HL-60 (cell line): ENCODE data around the gene LRRC25.

Experiments
- GABPA ChIP-seq: IDR thresholded peaks from 2 replicates; pipeline ENCODE4 v1.6.1; 2012; ENCODE audit warnings: low read depth
- POLR2AphosphoS5 ChIP-seq: IDR thresholded peaks from 2 replicates; pipeline ENCODE4 v1.6.1; 2012; ENCODE audit warnings: low read depth
- SPI1 ChIP-seq: IDR thresholded peaks from 2 replicates; pipeline ENCODE4 v1.6.1; 2012; ENCODE audit warnings: low read depth, mild to moderate bottlenecking, borderline replicate concordance
- TF ChIP-seq, protein P1 (sequence below): IDR thresholded peaks from one replicate; pipeline ENCODE4 v1.5.1; 2011; ENCODE audit warnings: low read length, control low read depth, inconsistent platforms; ENCODE audit not compliant: insufficient read depth
- TF ChIP-seq, protein P2 (sequence below): IDR thresholded peaks from 2 replicates; pipeline ENCODE4 v1.6.1; 2012; ENCODE audit warnings: low read depth; ENCODE audit not compliant: insufficient replicate concordance

DNA sequence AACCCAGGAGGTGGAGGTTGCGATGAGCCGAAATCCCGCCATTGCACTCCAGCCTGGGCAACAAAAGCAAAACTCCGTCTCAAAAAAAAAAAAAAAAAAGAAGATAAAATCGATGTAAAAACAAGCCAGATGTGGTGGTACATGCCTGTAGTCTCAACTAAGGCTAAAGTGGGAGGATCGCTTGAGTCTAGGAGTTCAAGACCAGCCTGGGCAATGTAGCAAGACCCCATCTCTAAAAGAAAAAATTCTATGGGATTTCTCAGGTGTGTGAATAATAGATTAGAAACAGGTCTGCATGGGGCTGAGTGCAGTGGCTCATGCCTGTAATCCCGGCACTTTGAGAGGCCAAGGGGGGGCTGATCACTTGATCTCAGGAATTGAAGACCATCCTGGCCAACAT, 45.9 kb downstream of the LRRC25 start:
- TF ChIP-seq, protein P1, sequence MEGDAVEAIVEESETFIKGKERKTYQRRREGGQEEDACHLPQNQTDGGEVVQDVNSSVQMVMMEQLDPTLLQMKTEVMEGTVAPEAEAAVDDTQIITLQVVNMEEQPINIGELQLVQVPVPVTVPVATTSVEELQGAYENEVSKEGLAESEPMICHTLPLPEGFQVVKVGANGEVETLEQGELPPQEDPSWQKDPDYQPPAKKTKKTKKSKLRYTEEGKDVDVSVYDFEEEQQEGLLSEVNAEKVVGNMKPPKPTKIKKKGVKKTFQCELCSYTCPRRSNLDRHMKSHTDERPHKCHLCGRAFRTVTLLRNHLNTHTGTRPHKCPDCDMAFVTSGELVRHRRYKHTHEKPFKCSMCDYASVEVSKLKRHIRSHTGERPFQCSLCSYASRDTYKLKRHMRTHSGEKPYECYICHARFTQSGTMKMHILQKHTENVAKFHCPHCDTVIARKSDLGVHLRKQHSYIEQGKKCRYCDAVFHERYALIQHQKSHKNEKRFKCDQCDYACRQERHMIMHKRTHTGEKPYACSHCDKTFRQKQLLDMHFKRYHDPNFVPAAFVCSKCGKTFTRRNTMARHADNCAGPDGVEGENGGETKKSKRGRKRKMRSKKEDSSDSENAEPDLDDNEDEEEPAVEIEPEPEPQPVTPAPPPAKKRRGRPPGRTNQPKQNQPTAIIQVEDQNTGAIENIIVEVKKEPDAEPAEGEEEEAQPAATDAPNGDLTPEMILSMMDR, result no peak
- TF ChIP-seq POLR2AphosphoS5 (no peak), GABPA (no peak), SPI1 (no peak)
- TF ChIP-seq, protein P2, sequence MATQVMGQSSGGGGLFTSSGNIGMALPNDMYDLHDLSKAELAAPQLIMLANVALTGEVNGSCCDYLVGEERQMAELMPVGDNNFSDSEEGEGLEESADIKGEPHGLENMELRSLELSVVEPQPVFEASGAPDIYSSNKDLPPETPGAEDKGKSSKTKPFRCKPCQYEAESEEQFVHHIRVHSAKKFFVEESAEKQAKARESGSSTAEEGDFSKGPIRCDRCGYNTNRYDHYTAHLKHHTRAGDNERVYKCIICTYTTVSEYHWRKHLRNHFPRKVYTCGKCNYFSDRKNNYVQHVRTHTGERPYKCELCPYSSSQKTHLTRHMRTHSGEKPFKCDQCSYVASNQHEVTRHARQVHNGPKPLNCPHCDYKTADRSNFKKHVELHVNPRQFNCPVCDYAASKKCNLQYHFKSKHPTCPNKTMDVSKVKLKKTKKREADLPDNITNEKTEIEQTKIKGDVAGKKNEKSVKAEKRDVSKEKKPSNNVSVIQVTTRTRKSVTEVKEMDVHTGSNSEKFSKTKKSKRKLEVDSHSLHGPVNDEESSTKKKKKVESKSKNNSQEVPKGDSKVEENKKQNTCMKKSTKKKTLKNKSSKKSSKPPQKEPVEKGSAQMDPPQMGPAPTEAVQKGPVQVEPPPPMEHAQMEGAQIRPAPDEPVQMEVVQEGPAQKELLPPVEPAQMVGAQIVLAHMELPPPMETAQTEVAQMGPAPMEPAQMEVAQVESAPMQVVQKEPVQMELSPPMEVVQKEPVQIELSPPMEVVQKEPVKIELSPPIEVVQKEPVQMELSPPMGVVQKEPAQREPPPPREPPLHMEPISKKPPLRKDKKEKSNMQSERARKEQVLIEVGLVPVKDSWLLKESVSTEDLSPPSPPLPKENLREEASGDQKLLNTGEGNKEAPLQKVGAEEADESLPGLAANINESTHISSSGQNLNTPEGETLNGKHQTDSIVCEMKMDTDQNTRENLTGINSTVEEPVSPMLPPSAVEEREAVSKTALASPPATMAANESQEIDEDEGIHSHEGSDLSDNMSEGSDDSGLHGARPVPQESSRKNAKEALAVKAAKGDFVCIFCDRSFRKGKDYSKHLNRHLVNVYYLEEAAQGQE, result no peak
